NCI-H460 (cell line): ENCODE data around the gene COQ4. TPM values are rescaled to one million over a fixed set of nuclear protein-coding genes. Genes with fewer than 3 reads are reported as not detected.
"Not testable (repeated sequence)": the region's sequence is repeated elsewhere in the genome, so short reads cannot be mapped to it uniquely, and the experiment has no call there.

Source experiments
- DNase-seq: peaks from one replicate; pipeline ENCODE4 v3.0.0-alpha.2; 2016; ENCODE audit warnings: low read depth; ENCODE audit errors: extremely low read depth
- total RNA-seq: library from RNA; depleted of rRNA; stranded (reverse); fragments of >200 nt; shearing (Covaris generic); gene quantifications from 2 replicates; pipeline ENCODE4 v1.2.3, GENCODE V29; 2014

Gene COQ4
- total RNA-seq, 1 experiment from 2014 or later, result 48.8 TPM

DNA sequence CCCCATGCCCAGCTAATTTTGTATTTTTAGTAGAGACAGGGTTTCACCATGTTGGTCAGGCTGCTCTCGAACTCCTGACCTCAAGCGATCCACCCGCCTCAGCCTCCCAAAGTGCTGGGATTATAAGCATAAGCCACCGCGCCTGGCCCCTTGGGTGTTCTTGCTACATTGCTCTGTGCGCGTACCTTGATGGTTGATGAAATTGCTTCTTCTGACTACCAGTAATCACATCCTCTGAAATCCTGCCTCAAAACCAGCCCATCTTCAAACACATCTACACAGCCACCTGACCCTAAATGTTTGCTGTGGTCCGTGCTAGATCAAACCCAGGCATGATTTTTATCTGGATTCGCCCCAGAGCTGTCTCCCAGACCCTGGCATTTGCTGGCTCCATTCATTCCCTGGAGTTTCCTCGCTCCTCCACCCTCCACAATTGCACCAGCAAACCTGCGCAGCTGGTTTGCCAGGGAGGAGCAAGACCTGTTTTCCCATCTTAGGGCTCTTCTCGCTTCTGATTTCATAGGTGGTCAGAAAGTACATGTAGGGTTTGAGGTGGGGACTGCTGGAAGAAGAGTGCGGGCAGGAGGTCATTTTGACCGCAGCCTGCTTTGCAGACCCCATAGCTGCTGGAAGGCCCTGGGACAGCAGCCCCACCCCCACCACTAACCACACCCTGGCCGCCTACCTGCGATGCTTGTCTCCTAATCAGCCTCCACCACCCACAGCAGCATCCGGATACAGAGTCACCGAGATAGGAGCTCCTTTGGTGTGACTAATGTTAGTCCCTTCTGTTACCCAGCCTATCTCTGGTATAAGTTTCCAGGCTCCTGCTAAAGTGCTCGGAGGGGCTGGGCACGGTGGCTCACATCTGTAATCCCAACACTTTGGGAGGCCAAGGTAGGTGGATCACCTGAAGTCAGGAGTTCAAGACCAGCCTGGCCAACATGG is 23.8 kb upstream of the COQ4 start:
- no peak for DNase-seq

GRCh38 chr9:128304136-128304970 is 18.3 kb upstream of the COQ4 start:
- DNase-seq, result no peak

DNA sequence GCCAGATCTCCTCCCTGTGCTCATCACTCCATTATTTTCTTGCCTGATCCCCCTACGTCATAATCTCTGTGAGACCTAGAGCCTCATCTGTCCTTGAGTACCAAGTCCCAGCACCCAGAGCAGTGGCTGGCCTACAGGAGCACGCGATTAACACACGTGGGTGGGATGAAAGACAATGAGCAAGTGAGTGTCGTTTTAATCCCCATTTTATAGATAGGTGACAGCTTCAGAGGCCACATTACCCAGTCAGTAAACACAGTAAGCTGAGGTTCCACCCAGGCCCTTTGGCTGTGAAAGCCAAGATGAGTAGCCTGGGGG is 17.7 kb upstream of the COQ4 start:
- no peak for DNase-seq

GRCh38 chr9:128309551-128309950 is 13.1 kb upstream of the COQ4 start:
- DNase-seq, result no peak

DNA sequence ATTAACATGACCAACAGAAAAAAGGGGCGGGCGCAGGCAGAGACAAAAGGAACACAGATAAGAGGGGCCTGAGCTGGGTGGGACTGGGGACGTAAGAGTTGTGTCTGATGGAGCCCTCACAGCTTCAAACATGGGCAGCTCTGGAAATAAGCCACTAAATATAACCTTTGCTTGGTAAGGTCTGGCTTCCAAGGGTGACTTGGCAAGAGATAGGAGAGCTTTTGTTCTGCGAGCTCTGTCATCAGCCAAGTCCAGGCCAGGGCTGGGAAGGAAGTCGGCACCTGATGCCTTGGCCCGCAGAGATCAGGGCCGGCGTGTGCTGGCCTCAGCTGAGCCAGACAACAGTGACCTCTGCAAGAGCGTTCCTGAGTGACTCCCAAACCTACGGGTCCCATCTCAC is 12.2 kb upstream of the COQ4 start:
- DNase-seq, result no peak

- DNase-seq, result no peak
Observed at GRCh38 chr9:128314697-128315096, 7.9 kb upstream of the COQ4 start.

GRCh38 chr9:128316421-128316820 is 6.2 kb upstream of the COQ4 start:
- DNase-seq, result no peak

- DNase-seq, result no peak
Observed at GRCh38 chr9:128317629-128318028, 5.0 kb upstream of the COQ4 start.

- DNase-seq, result no peak
Observed at GRCh38 chr9:128321343-128321742, 1.3 kb upstream of the COQ4 start.

DNA sequence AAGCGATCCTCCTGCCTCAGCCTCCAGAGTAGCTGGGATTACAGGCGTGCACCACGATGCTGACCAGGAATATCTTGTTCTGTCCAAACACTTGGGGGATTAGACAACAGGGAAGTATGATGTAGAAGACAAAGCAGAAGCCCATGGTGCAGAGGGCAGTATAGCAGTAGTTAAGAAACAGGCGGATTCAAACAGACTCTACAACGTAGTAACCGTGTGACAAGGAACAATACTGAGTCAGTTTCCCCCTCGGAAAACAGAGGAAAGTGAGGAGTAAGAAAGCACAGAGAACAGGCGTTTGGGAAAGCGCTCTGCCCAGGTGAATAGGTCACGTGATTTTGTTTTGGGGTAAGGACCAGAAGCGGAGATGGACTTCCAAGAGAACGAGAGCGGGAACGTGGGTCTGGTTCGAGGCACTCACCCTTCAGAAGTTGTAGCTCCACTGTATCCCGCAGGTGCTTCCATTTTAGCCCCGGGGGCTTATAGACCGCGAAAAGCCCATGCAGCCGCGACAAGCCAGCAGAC is 698 bp upstream of the COQ4 start:
- no peak for DNase-seq

- DNase-seq, result no peak
Observed at GRCh38 chr9:128323212-128323730, 632 bp downstream of the COQ4 start.

GRCh38 chr9:128323791-128324190 is 1.2 kb downstream of the COQ4 start:
- DNase-seq, result no peak

DNA sequence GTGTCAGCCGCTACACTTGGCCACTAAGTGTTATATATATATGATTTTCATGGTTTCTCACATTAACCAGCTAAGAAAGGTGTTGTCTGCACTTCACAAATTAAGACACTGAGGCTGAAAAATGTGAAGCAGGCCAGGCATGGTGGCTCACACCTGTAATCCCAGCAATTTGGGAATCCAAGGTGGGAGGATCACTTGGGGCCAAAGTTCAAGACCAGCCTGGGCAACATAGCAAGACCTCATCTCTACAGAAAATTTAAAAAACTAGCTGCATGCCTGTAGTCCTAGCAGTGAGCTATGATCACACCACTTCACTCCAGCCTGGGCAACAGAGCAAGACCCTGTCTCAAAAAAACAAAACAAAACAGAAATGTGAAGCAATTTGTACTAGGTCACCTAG is 1.8 kb downstream of the COQ4 start:
- no peak for DNase-seq

- no peak for DNase-seq
Observed at GRCh38 chr9:128325629-128326028, 3.0 kb downstream of the COQ4 start.

DNA sequence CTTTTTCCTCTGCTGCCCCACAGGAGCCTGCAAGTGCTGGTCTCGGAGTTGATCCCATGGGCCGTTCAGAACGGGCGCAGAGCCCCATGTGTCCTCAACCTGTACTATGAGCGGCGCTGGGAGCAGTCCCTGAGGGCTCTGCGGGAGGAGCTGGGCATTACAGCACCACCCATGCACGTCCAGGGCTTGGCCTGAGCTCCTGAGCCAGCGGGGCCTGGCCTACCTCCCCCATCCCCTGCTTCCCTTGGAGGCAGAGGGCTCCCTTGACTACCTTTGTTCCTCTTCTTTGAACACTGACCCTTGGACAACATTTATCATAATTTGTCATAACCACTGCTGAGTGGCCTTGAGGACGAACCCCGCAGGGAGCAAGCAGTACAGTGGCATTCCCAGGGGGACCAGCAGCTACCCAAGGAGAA is 10.8 kb downstream of the COQ4 start:
- no peak for DNase-seq

- DNase-seq, result no peak
Observed at GRCh38 chr9:128335161-128335560, 12.5 kb downstream of the COQ4 start.

GRCh38 chr9:128335914-128336313 is 13.3 kb downstream of the COQ4 start:
- DNase-seq, result no peak

GRCh38 chr9:128337936-128338335 is 15.3 kb downstream of the COQ4 start:
- DNase-seq, result no peak

GRCh38 chr9:128338852-128339614 is 16.4 kb downstream of the COQ4 start:
- DNase-seq, result not testable (repeated sequence)
